ENCODE data around the gene UBXN11.
"Not testable (repeated sequence)": the region's sequence is repeated elsewhere in the genome, so short reads cannot be mapped to it uniquely, and the experiment has no call there.

The UBXN11 gene

DNA sequence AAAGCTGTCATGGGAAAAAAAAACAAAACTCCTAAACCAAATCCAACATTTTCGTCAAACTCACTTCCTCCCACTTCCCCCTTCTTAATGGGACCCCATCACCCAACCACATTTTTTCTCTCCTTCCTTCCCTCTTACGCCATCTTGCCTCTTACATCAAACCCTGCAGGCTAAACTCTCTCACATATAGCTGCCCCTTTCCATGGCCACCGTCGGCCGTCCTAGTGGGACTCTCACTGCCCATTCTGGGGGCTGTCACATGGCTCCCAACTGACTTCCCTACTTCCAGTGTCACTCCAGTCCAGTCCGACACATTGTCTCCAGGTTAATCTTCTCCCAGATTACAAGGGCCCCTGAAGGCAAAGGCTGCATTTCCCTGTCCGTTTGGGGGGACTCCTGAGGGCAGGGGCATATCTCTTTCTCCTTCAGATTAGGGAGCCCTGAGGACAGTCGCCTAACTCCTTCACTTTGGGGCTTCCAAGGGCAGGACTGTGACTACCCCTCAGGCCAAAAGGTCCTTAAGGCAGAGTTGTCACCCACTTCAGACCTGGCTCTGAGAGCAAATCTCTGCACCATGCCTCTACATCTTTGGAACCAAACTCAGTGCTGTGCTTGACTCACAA is 658 bp downstream of the UBXN11 start:
- no peak for DNase-seq

GRCh38 chr1:26302733-26303405 is 3.6 kb downstream of the UBXN11 start:
- DNase-seq = no peak

DNA sequence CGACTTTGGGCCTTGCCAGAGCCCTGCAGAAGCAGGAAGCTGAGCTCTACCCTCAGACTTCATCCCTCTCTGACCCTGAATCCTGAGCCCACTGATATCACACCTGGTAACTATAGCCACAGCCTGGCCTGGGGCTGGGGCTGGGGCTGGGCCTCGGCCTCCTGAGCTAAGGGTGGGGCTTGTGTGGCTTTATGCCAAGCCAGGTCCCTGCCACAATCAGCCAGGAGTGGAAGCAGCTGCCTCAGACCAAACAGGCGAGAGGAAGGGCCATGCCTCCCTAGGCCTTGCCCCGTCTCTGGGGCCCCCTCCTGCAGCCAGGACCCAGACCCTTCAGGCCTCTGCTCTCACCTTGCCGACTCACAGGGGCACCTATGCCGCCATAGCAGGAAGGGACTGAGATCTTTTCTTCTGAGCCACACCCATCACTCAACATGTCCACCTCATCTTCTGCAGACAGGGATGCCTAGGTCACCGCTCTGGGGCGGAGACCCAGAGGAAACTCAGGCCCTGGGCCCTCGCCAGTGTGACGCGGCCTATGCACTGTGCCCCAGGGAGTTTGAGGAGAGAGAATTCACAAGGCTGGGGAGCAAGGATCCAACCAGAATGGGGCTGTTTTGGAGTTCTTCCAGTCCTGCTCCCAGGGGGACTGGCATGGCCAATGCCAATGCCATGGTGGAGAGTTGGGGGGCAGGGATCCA is 5.7 kb downstream of the UBXN11 start:
- no peak for DNase-seq

DNA sequence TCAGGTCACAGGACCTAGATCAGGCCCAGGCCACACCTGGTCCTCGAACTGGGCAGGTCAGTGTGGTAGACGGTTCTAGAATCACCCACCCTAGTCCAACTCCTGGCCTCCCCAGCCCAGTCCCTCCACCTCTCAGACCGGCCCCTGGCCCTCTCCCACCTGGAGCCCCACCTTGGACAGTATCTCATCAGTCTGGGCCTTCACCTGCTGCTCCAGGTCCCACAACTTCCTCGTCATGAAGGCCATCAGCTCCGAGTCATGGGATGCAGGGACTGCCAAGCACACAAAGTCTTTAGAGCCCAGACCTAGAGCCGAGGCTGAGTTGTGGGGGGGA is 8.7 kb downstream of the UBXN11 start:
- no peak for DNase-seq

GRCh38 chr1:26297057-26297790 is 9.2 kb downstream of the UBXN11 start:
- no peak for DNase-seq

DNA sequence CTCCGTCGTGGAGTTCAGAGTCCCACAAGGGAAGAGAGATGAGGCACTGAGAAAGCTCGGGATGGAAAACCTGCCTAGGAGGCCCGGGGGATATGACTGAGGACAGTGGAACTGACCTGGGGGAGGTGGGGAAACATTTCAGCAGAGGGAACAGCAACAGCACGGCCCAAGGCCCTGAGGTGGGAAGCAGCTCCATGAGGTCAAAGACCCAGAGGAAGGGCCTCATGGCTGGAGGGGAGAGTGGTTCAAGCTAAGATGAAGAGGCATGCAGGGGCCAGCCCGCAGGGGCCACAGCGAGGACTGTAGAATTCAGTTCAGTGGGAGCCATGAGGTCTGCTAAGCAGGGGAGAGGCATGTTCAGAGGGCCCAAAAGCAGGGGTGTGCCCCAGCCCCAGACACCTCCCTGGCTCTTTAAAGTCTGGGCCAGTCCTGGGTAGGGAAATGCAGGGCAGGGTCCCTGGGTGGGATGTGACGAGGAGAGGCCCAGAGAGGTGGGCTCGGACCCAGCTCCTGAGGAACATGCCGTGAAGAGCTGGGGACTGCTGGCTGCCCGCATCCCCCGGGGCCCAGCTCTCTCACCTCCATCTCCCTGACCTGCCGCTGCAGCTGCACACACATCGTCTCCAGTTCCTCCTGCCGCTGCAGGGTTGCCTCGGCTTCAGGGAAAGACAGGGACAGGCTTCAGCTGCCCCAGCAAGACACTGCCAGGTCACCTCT is 9.9 kb downstream of the UBXN11 start:
- no peak for DNase-seq

- no peak for DNase-seq
These were observed 11.0 kb downstream of the UBXN11 start for GRCh38 chr1:26295194-26296138.

GRCh38 chr1:26293911-26294463 is 12.4 kb downstream of the UBXN11 start:
- no peak for DNase-seq

GRCh38 chr1:26292735-26293134 is 13.7 kb downstream of the UBXN11 start:
- not testable (repeated sequence) for DNase-seq

DNA sequence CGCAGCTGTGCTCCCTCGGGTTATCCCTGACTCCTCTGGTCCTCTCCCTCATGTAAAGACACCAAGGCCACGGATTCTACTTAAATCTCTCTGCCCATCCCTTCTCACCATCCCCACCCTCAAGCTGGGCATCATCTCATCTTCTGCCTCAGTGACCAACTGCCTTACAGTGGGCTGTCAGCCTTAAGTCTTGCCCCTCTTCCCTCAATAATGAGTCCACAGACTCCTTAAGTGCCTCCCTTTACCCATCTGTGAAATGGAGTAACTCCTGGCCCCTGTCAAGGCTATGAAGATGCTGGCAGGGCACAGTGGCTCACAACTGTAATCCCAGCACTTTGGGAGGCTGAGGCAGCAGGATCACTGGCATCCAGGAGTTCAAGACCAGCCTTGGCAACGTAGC is 14.5 kb downstream of the UBXN11 start:
- no peak for DNase-seq

DNA sequence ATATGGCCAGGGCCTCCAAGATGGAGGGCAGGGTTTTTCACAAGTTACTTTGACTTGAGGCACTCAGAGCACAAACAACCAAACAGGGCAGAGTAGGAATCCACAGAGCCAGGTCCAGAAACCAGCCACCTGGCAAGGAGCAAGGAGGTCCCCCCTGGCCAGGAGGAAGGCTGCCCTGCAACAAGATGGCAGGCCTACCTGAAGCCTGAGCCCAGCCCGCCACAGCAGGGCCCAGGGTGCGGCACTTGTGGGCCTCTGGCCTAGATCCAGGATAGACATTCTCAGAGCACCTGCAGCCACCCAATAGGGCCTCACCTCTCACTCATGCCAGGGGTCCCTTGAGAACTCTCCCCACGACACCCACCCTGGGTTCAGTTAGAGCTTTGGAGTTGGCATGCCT is 15.0 kb downstream of the UBXN11 start:
- no peak for DNase-seq

GRCh38 chr1:26290882-26291261 is 15.6 kb downstream of the UBXN11 start:
- no peak for DNase-seq

- DNase-seq = no peak
These were observed 16.1 kb downstream of the UBXN11 start for GRCh38 chr1:26290122-26290881.

DNA sequence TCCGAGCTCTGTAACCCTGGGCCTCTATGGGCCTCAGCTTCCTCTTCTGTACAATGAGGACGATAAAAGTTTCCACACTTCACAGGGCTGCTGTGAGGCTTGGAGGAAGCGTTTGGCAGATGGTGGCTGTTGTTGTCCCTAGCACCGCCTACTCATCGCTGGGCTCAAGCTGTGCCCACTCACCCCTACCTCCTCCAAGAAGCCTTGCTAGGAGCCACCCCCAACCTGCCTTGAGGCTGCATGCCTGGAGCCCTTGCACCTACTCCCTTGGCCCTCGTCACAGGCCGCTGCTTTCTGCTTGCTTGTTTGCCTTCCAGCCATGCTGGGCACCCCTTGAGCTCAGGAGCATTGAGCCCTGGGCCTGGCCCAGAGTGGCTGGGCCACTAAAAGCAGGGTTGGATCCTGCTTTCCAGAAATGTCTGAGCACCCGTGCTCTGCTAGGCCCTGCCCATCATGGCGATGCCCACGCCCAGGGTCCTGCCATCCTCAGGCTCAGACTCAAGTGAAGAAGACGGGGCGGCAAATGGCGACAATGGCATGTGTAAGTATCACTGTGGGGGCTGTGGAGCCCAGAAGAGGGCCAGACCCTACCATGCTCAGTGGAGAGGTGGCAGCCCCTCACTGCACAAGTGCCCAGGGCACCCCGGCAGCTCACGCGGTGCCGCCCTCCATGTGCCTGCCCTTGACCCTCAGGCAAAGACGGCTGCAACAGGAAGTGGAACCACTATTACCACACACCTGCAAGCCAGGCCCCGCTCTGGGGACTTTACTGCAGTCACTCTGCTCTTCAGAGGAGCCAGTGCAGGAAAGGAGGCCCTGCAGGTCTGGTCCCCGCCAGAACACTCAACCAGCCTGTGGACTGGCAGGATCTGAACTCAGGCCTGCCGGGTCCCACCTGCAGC is 17.0 kb downstream of the UBXN11 start:
- DNase-seq = no peak

GRCh38 chr1:26288311-26288941 is 18.0 kb downstream of the UBXN11 start:
- no peak for DNase-seq

- DNase-seq = no peak
These were observed 18.6 kb downstream of the UBXN11 start for GRCh38 chr1:26287811-26288210.

- DNase-seq = no peak
These were observed 19.3 kb downstream of the UBXN11 start for GRCh38 chr1:26287033-26287711.

DNA sequence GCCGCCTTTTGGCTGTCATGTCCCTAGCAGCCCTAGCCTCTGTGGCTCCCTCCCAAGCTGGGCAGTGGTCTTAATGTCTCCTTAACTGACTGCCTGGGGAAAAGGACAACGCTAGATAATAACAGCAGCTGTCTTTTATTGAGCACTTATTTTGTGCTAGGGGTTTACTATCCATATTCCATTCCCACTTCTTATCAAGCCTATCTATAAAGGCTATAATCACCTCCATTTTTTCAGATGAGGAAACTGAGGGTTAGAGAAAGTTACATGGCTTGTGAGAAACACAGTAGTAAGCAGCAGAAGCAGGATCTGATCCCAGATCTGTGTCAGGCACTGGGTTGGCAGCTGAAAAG is 20.4 kb downstream of the UBXN11 start:
- DNase-seq = no peak
